Ovary (tissue), 3 donors: Measurements from ENCODE around the gene IL1RN.

Source experiments
- CTCF ChIP-seq, 3 donors: fragments of 450-650 bp in 2 of 3; fragments of 200-600 bp in 1 of 3; IDR thresholded peaks; one replicate each; pipeline versions ENCODE4 v1.5.1 to v1.8.0; 2016 to 2022; ENCODE audit warnings: antibody characterized with exemption in 3 of 3, mild to moderate bottlenecking in 1 of 3
- EP300 ChIP-seq: sonication (generic); formaldehyde crosslinking; IDR thresholded peaks from one replicate; pipeline ENCODE4 v1.6.1; 2017; ENCODE audit warnings: antibody characterized with exemption
- donor health status: DM: no; HTN: no; CAD: no.

- TF ChIP-seq CTCF (IDR thresholded peaks at IDR 0.05) (no peak), EP300 (no peak)
Measured at GRCh38 chr2:113136828-113137775, 9.7 kb downstream of the IL1RN start.
